NOMO-1 treated with dmso at 0.1 percent for 144 hours (cell line): ENCODE measurements around the gene ZXDC.

Experiments used
- DNase-seq: peaks from one replicate; lab custom pipeline; 2025; ENCODE audit not compliant: unreplicated experiment; lab: John Stamatoyannopoulos, UW

Gene ZXDC

GRCh38 chr3:126456766-126457388, 18.8 kb downstream of the ZXDC start:
- DNase-seq = no peak

GRCh38 chr3:126456211-126456610, 19.5 kb downstream of the ZXDC start:
- DNase-seq = no peak

- DNase-seq = no peak
These were observed 21.1 kb downstream of the ZXDC start for GRCh38 chr3:126454437-126455198.

GRCh38 chr3:126454025-126454424, 21.7 kb downstream of the ZXDC start:
- no peak for DNase-seq

- no peak for DNase-seq
These were observed 23.5 kb downstream of the ZXDC start for GRCh38 chr3:126452213-126452612.

- DNase-seq = no peak
These were observed 24.2 kb downstream of the ZXDC start for GRCh38 chr3:126451511-126451910.

- no peak for DNase-seq
These were observed 24.9 kb downstream of the ZXDC start for GRCh38 chr3:126450744-126451143.

GRCh38 chr3:126450219-126450618, 25.5 kb downstream of the ZXDC start:
- DNase-seq = no peak

- DNase-seq = no peak
These were observed 26.1 kb downstream of the ZXDC start for GRCh38 chr3:126449621-126450051.

GRCh38 chr3:126448893-126449180, 26.9 kb downstream of the ZXDC start:
- DNase-seq = no peak

GRCh38 chr3:126448136-126448892, 27.4 kb downstream of the ZXDC start:
- DNase-seq = no peak

GRCh38 chr3:126447456-126448106, 28.1 kb downstream of the ZXDC start:
- DNase-seq = no peak

- DNase-seq = no peak
These were observed 28.9 kb downstream of the ZXDC start for GRCh38 chr3:126446791-126447190.

- no peak for DNase-seq
These were observed 29.4 kb downstream of the ZXDC start for GRCh38 chr3:126446301-126446700.

- DNase-seq = no peak
These were observed 30.2 kb downstream of the ZXDC start for GRCh38 chr3:126445506-126445905.

GRCh38 chr3:126442856-126443242, 32.8 kb downstream of the ZXDC start:
- DNase-seq = no peak

GRCh38 chr3:126442094-126442855, 33.4 kb downstream of the ZXDC start:
- no peak for DNase-seq

- no peak for DNase-seq
These were observed 34.3 kb downstream of the ZXDC start for GRCh38 chr3:126441256-126441880.

GRCh38 chr3:126440709-126440995, 35.0 kb downstream of the ZXDC start:
- DNase-seq = no peak

GRCh38 chr3:126439968-126440708, 35.6 kb downstream of the ZXDC start:
- no peak for DNase-seq
